Thyroid gland (tissue), 4 donors: ENCODE measurements around the gene MESP1. TPM values are rescaled to one million over a fixed set of nuclear protein-coding genes. Genes with fewer than 3 reads are reported as not detected.

Source experiments
- DNase-seq, 2 donors: peaks; one replicate each; pipeline ENCODE4 v3.0.0-alpha.2; 2019
- H3K27ac ChIP-seq, 3 donors: fragments of 200-600 bp; sonication (generic); 1 replicate in 2 of 3; 2 replicates in 1 of 3; pipeline ENCODE4 v1.5.1; 2016 to 2019; ENCODE audit warnings: mild to moderate bottlenecking in 1 of 3, moderate library complexity in 1 of 3
- H3K27me3 ChIP-seq: fragments of 200-600 bp; sonication (generic); one replicate; pipeline ENCODE4 v1.5.1; 2019
- H3K36me3 ChIP-seq, 2 donors: fragments of 200-600 bp; sonication (generic); one replicate each; pipeline ENCODE4 v1.5.1; 2016 to 2019
- H3K4me1 ChIP-seq, 2 donors: fragments of 200-600 bp; sonication (generic); one replicate each; pipeline ENCODE4 v1.5.1; 2017 to 2019
- H3K4me3 ChIP-seq, 3 donors: fragments of 200-600 bp; sonication (generic); replicated peaks in 1 of 3; 1 replicate in 2 of 3; 2 replicates in 1 of 3; pipeline ENCODE4 v1.5.1; 2016; ENCODE audit warnings: mild to moderate bottlenecking in 1 of 3
- H3K9me3 ChIP-seq: fragments of 200-600 bp; sonication (generic); one replicate; pipeline ENCODE4 v1.5.1; 2017
- POLR2A ChIP-seq, 2 donors: fragments of 450-650 bp; IDR thresholded peaks; one replicate each; pipeline ENCODE4 v1.6.1; 2017; ENCODE audit warnings: antibody characterized with exemption in 2 of 2, mild to moderate bottlenecking in 2 of 2, moderate library complexity in 1 of 2
- WGBS, 2 donors: methylation state at CpG; one replicate each; pipeline ENCODE4 v1.1.5; 2017; 5-methylcytosine and 5-hydroxymethylcytosine counted together
- intact Hi-C: fragments of 100-400 bp; cut with DNase I; formaldehyde crosslinking; loops from one replicate; pipeline ENCODE4 v1.15.1; 2023
- small RNA-seq: library from RNA; depleted of rRNA; stranded (forward); fragments of <200 nt; gene quantifications from one replicate; pipeline ENCODE3, GENCODE V24; 2016
- total RNA-seq, 4 donors: library from RNA; depleted of rRNA; stranded (reverse); fragments of >200 nt; gene quantifications; one replicate each; pipeline ENCODE4 v1.2.3, GENCODE V29; 2016
- TF ChIP-seq, protein P1 (sequence below), 6 experiments: fragments of 200-600 bp in 3 of 6; fragments of 450-650 bp in 3 of 6; sonication (generic) in 3 of 6; IDR thresholded peaks; one replicate each; pipeline ENCODE4 v1.5.1; 2016 to 2019; ENCODE audit warnings: antibody characterized with exemption in 6 of 6, mild to moderate bottlenecking in 2 of 6, inconsistent platforms in 1 of 6, moderate library complexity in 1 of 6

The MESP1 gene
- total RNA-seq, 4 donors from 2014 or later, result 1.9 to 2.6 (median 2.1) TPM; not detected in 1

DNA sequence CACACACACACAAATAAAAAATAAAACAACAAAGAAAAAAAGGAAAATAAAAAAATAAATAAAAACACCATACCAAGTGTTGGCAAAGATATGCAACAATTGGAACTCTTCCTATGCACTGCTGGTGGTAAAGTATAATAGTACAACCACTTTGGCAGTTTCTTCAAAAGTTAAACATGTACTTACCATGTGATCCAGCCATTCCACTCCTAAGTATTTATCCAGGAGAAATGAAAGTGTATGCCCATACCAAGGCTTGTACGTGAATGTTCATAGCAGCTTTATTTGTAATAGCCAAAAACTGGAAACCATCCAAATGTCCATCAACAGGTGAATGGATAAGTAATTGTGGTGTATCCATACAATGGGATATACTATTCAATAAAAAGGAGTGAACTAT, 43.5 kb downstream of the MESP1 start:
- no peaks in the 10 kb centered on the region for H3K36me3 ChIP-seq
- H3K27me3 ChIP-seq, result no peaks in the 10 kb centered on the region
- no peak overlapping the region for H3K4me3 ChIP-seq
- WGBS, 2 donors, result 82 to 83% methylated on average over 1 of the region's 1 CpG
- no peak overlapping the region for H3K27ac ChIP-seq
- intact Hi-C loops, result no loop called here
- no peaks in the 10 kb centered on the region for H3K9me3 ChIP-seq
- TF ChIP-seq POLR2A (IDR thresholded peaks at IDR 0.05), result no peak
- TF ChIP-seq, protein P1, sequence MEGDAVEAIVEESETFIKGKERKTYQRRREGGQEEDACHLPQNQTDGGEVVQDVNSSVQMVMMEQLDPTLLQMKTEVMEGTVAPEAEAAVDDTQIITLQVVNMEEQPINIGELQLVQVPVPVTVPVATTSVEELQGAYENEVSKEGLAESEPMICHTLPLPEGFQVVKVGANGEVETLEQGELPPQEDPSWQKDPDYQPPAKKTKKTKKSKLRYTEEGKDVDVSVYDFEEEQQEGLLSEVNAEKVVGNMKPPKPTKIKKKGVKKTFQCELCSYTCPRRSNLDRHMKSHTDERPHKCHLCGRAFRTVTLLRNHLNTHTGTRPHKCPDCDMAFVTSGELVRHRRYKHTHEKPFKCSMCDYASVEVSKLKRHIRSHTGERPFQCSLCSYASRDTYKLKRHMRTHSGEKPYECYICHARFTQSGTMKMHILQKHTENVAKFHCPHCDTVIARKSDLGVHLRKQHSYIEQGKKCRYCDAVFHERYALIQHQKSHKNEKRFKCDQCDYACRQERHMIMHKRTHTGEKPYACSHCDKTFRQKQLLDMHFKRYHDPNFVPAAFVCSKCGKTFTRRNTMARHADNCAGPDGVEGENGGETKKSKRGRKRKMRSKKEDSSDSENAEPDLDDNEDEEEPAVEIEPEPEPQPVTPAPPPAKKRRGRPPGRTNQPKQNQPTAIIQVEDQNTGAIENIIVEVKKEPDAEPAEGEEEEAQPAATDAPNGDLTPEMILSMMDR (IDR thresholded peaks at IDR 0.05), result no peak
- DNase-seq, result no peak
- H3K4me1 ChIP-seq, result no peaks in the 10 kb centered on the region

DNA sequence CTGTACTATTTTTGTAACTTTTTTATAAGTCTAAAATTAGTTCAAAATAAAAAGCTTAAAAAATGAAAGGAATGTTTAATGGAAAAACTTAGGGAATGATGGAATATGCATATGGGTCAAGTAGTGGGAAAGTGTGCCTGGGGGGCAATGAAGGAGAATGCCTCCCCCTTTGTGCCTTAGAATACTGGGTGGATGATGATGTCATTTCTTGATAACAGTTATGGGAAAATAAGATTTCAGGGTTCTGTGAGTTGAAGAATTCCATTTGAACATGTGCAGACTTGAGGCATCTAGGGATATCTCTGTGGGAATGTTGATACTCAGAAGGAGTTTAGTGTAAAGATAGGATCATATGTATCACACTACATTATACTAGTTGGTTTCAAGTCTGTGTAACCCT, 46.6 kb downstream of the MESP1 start:
- no peak for TF ChIP-seq POLR2A (IDR thresholded peaks at IDR 0.05)
- TF ChIP-seq, protein P1 (IDR thresholded peaks at IDR 0.05), result no peak
- Histone ChIP-seq H3K36me3 (no peaks in the 10 kb centered on the region), H3K4me1 (no peaks in the 10 kb centered on the region), H3K27ac (no peak overlapping the region), H3K4me3 (no peak overlapping the region), H3K27me3 (no peaks in the 10 kb centered on the region), H3K9me3 (no peaks in the 10 kb centered on the region)
- no peak for DNase-seq
- intact Hi-C loops, result no loop called here

Small RNA genes lying within 50 kb of the gene (small RNA-seq; reads per million reads assigned to genes)
- gene RNU6-132P, result not detected

Other genes with a start within 250 kb of the MESP1 start
- under 1 TPM in 2 of 4 donors, not detected in 2; under 0.01 to 0.21 TPM for gene TICRR, start 175.8 kb downstream of the MESP1 start, total RNA-seq
- gene KIF7, start 95.8 kb downstream of the MESP1 start, total RNA-seq, result 10 to 100 TPM in 1 of 4 donors, 1 to 10 TPM in 3; 6.8 to 10.1 (median 8.3) TPM
- 1 to 10 TPM; 3.3 to 9.9 (median 6.0) TPM for gene PLIN1, start 71.9 kb downstream of the MESP1 start, total RNA-seq
- 10 to 100 TPM; 17.4 to 39.5 (median 20.6) TPM for gene PEX11A, start 60.5 kb downstream of the MESP1 start, total RNA-seq
- gene WDR93, start 60.4 kb downstream of the MESP1 start, total RNA-seq, result 1 to 10 TPM; 1.1 to 2.3 (median 2.3) TPM
- under 1 TPM in 2 of 4 donors, not detected in 2; 0.34 to 0.67 TPM for gene MESP2, start 25.1 kb upstream of the MESP1 start, total RNA-seq
- gene ANPEP, start 63.6 kb upstream of the MESP1 start, total RNA-seq, result 10 to 100 TPM in 1 of 4 donors, 1 to 10 TPM in 3; 7.2 to 11.7 (median 9.4) TPM
- 10 to 100 TPM; 59.6 to 98.6 (median 67.6) TPM for gene AP3S2, start 142.7 kb upstream of the MESP1 start, total RNA-seq
- 10 to 100 TPM; 21.4 to 26.5 (median 24.1) TPM for gene ARPIN, start 161.7 kb upstream of the MESP1 start, total RNA-seq